Tibial artery (tissue), 4 donors: ENCODE measurements around the gene SPEG.

ENCODE experiments used
- DNase-seq, 2 donors: peaks; one replicate each; pipeline ENCODE4 v3.0.0-alpha.2; 2019
- H3K27ac ChIP-seq, 2 donors: fragments of 200-600 bp; sonication (generic) in 1 of 2; 1 replicate in 1 of 2; 2 replicates in 1 of 2; pipeline ENCODE4 v1.5.1; 2018 to 2019; ENCODE audit warnings: mild to moderate bottlenecking in 1 of 2
- H3K27me3 ChIP-seq, 2 donors: fragments of 200-600 bp; sonication (generic) in 1 of 2; one replicate each; pipeline versions ENCODE4 v1.5.1 to v1.6.0; 2016 to 2019
- H3K36me3 ChIP-seq, 3 donors: fragments of 200-600 bp; sonication (generic) in 2 of 3; one replicate each; pipeline ENCODE4 v1.5.1; 2016 to 2019; ENCODE audit warnings: mild to moderate bottlenecking in 2 of 3
- H3K4me1 ChIP-seq, 4 donors: fragments of 200-600 bp; sonication (generic) in 2 of 4; 1 replicate in 3 of 4; 2 replicates in 1 of 4; pipeline ENCODE4 v1.5.1; 2016 to 2019
- H3K4me3 ChIP-seq, 2 donors: fragments of 200-600 bp; sonication (generic) in 1 of 2; 1 replicate in 1 of 2; 2 replicates in 1 of 2; pipeline ENCODE4 v1.5.1; 2018 to 2019; ENCODE audit warnings: mild to moderate bottlenecking in 2 of 2
- H3K9me3 ChIP-seq, 3 donors: fragments of 200-600 bp; sonication (generic) in 1 of 3; one replicate each; pipeline ENCODE4 v1.5.1; 2016 to 2019
- CTCF ChIP-seq, 2 experiments: fragments of 200-600 bp in 1 of 2; fragments of 450-650 bp in 1 of 2; IDR thresholded peaks; one replicate each; pipeline ENCODE4 v1.5.1; 2017 to 2019; ENCODE audit warnings: antibody characterized with exemption in 2 of 2, mild to moderate bottlenecking in 1 of 2, moderate library complexity in 1 of 2
- intact Hi-C: fragments of 100-400 bp; cut with DNase I; formaldehyde crosslinking; loops from one replicate; pipeline ENCODE4 v1.15.0; 2023; ENCODE audit warnings: low total_unique reads

The SPEG gene

GRCh38 chr2:219446101-219446504, 11.5 kb downstream of the SPEG start:
- Histone ChIP-seq H3K4me3 (peak overlapping the region; percentile 77 to 85), H3K9me3 (no peaks in the 10 kb centered on the region), H3K4me1 (peaks cover 0 to 88% (median 81%) of the 10 kb centered on the region in 4 donors), H3K27ac (peak overlapping the region; percentile 96 to 97), H3K27me3 (no peaks in the 10 kb centered on the region), H3K36me3 (peaks cover 10 to 41% (median 34%) of the 10 kb centered on the region in 3 donors)
- TF ChIP-seq CTCF (IDR thresholded peaks at IDR 0.05), result no peak
- DNase-seq, result peak; percentile 78 to 94
- intact Hi-C loops, result no loop called here

DNA sequence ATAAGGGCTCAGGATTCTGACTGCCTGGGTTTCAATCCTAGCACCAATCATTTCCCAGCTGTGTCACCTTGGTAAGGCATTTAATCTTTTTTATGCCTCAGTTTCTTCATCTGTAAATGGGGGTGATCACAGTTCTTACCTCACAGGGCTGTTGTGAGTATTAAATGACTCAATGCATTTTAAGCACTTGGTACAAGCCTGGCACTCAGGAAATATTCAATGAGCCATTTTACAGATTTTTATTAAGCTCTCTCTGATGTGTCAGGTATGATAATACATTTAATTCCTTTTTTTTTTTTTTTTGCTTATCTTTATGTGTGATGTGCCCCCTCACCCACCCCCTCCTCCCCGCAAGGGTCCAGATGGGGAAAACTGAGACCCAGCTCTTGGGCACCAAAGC, 12.0 kb downstream of the SPEG start:
- no peak for DNase-seq
- H3K9me3 ChIP-seq, result no peaks in the 10 kb centered on the region
- no peaks in the 10 kb centered on the region for H3K27me3 ChIP-seq
- H3K4me1 ChIP-seq, result peaks cover 0 to 89% (median 82%) of the 10 kb centered on the region in 4 donors
- peak overlapping the region; percentile 77 to 85 for H3K4me3 ChIP-seq
- H3K27ac ChIP-seq, result peak overlapping the region; percentile 96 to 97
- no peak for TF ChIP-seq CTCF (IDR thresholded peaks at IDR 0.05)
- H3K36me3 ChIP-seq, result peaks cover 10 to 44% (median 35%) of the 10 kb centered on the region in 3 donors
- intact Hi-C loops, result no loop called here

DNA sequence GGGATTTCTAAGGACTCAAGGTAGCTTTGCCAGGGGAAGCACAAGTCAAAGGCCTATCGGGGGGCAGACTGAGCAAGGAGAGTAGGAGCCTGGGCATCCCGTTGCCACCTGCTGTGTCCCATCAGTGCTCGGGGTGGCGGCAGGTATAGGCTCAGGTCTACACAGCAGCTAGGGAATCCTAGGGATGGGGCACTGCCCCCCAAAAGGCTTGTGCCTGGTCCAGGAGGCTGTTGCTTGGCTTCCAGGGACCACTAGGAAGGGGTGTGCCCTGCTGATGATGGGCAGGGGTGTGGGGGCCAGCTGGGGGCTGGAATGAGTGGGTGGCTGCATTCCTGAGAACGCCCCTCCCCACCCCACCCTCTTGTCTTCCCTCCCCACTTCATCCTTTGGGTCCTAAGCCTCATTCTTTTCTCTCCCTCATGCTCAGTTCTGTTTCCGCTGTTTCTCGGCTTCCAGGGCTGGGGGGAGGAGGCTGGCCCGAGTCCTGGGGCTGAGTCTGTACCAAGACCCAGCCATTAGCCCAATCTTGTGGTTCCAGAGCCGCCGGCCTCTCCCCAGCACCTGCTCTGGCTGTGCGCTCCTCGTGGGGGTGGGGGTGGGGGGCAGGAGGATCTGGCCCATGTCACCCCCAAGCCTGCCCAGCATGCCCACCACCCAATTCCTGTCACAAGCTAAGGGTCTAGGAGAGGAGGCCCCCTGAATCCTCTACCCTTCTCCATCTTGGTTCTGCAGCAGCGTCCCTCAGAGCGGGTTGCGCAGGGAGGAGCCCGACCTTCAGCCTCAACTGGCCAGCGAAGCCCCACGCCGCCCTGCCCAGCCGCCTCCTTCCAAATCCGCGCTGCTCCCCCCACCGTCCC, 12.8 kb downstream of the SPEG start:
- DNase-seq, result peak in 1 of 2 donors; percentile 86
- Histone ChIP-seq H3K27ac (peak overlapping the region; percentile 96 to 97), H3K27me3 (no peaks in the 10 kb centered on the region), H3K36me3 (peaks cover 10 to 44% (median 35%) of the 10 kb centered on the region in 3 donors), H3K4me3 (peak overlapping the region; percentile 77 to 85), H3K9me3 (no peaks in the 10 kb centered on the region), H3K4me1 (peaks cover 0 to 95% (median 89%) of the 10 kb centered on the region in 4 donors)
- TF ChIP-seq CTCF (IDR thresholded peaks at IDR 0.05), result no peak
- intact Hi-C loops, result no loop called here

GRCh38 chr2:219448099-219448775, 13.6 kb downstream of the SPEG start:
- Histone ChIP-seq H3K27ac (peak overlapping the region; percentile 96 to 97), H3K4me3 (peak overlapping the region; percentile 77 to 85)

More at GRCh38 chr2:219448099-219448775, 13.6 kb downstream of the SPEG start:
- peaks cover 0 to 95% (median 90%) of the 10 kb centered on the region in 4 donors for H3K4me1 ChIP-seq
- H3K9me3 ChIP-seq, result no peaks in the 10 kb centered on the region
- no peaks in the 10 kb centered on the region for H3K27me3 ChIP-seq
- DNase-seq, result peak in 1 of 2 donors; percentile 60
- intact Hi-C loops, result no loop called here
- no peak for TF ChIP-seq CTCF (IDR thresholded peaks at IDR 0.05)
- peaks cover 10 to 40% (median 35%) of the 10 kb centered on the region in 3 donors for H3K36me3 ChIP-seq
